GM18508 (cell line): ENCODE measurements around the gene RCOR3.
A peak's percentile ranks its signal among the peaks of the same experiment; 100 is the strongest.
"Not testable (repeated sequence)": the region's sequence is repeated elsewhere in the genome, so short reads cannot be mapped to it uniquely, and the experiment has no call there.

Experiments used
- ATAC-seq: cut with Tn5 transposase; IDR thresholded peaks from one replicate; pipeline ENCODE4 v1.9.1; 2021; ENCODE audit warnings: moderate number of reproducible peaks; ENCODE audit not compliant: insufficient read depth, unreplicated experiment

RCOR3 gene

GRCh38 chr1:211259638-211260126, 516 bp downstream of the RCOR3 start:
- no peak for ATAC-seq

GRCh38 chr1:211260141-211261107, 1.3 kb downstream of the RCOR3 start:
- ATAC-seq = peak; percentile 28

GRCh38 chr1:211261229-211261628, 2.1 kb downstream of the RCOR3 start:
- no peak for ATAC-seq

GRCh38 chr1:211263022-211263421, 3.9 kb downstream of the RCOR3 start:
- not testable (repeated sequence) for ATAC-seq

DNA sequence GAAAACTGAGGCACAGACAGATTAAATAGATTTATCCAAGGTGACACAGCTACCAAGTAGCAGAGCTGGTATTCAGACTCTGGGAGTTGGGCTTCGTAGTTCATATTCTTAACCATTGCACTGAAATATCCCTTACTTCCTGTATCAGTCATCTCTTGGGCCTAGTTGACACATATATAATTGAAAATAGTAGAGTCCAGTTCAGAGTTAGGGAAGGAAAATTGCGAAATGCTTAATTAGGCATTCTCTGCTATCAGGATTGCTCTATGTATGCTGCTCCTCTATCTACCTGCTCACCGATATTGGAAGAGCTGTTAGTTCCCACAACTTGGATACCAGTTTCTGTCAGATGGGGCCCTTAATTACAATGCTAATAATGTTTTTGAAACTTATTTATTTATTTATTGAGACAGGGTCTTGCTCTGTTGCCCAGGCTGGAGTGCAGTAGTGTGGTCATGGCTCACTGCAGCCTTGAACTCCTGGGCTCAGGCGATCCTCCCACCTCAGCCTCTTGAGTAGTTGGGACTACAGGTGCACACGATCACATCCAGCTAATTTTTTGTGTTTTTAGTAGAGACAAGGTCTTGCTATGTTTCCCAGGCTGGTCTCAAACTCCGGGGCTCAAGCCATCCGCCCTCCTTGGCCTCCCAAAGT, 8.2 kb downstream of the RCOR3 start:
- no peak for ATAC-seq

DNA sequence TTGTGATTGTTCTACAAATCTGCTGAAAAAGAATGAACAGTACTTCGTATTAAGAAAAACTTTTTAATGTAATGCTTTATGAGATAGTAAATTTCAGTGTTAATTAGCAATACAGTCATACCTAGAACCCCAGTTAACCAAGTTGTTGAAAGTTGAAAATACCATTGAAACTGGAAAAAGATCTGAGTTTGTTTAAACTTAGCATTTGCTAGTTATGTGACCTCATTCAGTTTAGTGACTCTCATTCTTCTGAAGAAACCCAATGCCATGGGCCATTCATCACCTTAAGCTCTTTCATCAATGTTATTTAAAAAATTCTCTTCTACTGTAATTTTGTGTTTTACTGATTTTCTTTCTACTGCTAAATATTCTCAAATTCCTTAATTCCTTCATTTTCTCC, 20.2 kb downstream of the RCOR3 start:
- ATAC-seq = no peak

DNA sequence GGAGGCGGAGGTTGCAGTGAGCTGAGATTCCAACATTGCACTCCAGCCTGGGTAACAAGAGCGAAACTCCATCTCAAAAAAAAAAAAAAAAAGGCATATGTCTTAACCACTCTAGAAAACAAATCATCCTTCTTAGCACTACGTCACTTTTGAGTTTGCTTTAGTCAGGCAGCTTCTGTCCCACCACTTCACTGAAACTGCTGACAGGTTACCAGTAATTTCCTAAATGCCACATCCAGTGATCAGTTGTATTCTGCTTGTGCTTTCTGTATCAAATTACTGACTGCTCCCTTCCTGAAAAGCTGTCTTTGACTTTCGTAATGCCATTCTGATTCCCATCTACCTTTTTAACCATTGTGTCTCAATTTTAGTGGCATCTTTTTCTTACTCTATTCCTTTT, 21.7 kb downstream of the RCOR3 start:
- ATAC-seq = no peak

DNA sequence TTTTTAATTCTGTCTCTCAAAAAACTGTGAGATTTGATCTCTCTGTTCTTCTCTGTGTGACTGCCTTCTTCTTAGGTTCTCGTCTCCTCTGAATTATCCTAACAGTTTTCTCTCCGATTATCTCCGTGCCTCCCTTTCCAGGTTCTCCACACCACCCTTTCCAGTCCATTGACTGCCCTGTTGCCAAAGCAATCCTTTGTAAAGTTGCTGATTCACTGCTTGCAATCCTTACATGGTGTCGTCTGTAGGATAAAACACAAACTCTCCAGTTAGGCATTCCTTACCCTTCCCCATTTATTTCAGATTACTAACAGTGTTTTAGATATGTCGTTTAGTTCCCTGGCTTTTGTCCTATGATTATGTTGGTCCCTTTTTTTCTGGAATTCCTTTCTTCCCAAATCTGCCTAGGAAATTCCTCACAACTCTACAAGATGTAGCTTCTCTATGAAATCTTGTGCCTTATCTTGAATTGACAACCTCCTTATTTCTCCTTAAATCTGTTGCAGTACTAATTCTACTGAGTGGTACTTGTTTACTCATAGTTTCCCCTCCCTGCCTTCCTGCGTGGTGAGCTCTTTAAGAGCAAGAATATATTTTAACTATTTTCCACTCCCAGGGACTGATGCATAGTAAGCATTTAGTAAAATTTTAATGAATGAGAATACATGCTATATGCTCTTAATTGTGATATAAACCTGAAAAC, 22.3 kb downstream of the RCOR3 start:
- no peak for ATAC-seq

- ATAC-seq = no peak
These were observed 22.8 kb downstream of the RCOR3 start for GRCh38 chr1:211282023-211282373.

GRCh38 chr1:211285196-211285595, 26.0 kb downstream of the RCOR3 start:
- ATAC-seq = no peak

DNA sequence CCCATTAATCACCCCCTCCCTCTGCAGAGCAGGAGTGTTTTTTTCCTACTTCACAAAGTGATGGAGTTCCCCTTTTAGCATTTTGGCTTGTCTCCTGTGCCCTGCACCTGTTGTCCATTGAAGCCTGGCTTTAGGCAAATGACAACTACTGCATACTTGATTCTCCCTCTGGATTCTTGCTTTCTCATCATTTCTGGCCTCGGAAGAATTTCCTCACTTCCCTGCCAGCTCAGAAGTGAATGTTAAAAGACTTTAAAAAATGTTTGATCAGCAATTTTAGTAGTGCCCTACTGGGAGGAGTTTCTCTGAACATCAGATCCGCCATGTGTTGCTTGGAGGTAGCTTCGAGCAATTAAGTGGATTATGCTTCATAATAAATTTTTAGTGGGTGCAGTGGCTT, 28.1 kb downstream of the RCOR3 start:
- no peak for ATAC-seq

GRCh38 chr1:211292411-211292810, 33.2 kb downstream of the RCOR3 start:
- no peak for ATAC-seq

DNA sequence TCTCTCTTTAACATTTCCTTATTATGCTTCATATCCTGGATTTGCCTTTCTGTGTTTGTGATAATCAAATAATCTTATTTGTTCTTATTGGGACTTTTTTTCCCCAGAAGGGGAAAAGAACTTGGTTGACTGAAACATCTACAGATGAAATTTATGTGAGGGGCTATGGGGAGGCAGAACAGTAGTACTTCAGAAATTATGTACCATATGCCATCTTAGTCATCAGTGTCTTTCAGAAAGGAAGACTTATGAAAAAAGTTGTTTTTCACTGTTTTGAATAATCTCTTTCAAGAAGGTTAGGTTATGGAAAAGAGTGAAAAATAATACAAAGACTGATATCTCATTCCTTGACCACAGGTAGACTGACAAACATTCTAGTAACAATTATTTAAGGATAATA, 37.2 kb downstream of the RCOR3 start:
- ATAC-seq = no peak

DNA sequence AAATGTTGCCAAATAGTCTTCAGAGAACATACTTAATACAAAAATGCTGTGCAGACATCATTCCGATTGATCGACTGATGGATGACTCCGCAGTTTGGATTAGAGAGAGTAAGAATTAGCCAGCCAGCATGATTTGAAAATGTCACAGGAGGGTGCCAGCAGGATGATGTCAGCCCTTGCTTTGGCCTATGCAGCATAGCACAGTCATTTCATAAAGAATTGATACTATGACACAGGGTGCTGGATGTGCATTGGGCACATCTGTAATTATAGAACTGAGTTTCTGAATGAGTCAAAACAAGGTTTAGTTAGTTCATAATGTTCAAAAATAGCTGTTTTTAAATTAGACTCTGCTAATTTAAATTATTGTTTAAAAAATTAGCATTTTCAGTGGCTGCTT, 45.9 kb downstream of the RCOR3 start:
- ATAC-seq = peak; percentile 91

GRCh38 chr1:211309617-211310016, 50.5 kb downstream of the RCOR3 start:
- ATAC-seq = no peak

DNA sequence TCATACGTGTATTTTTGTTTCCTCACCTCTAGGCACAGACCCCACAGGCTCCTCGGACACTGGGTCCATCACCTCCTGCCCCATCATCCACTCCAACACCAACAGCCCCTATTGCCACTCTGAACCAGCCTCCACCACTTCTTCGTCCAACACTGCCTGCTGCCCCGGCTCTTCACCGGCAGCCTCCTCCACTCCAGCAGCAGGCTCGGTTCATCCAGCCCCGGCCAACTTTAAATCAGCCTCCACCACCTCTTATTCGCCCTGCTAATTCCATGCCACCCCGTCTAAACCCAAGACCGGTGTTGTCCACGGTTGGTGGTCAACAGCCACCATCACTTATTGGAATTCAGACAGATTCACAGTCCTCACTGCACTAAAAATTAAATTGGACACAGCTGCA, 54.2 kb downstream of the RCOR3 start:
- ATAC-seq = no peak

DNA sequence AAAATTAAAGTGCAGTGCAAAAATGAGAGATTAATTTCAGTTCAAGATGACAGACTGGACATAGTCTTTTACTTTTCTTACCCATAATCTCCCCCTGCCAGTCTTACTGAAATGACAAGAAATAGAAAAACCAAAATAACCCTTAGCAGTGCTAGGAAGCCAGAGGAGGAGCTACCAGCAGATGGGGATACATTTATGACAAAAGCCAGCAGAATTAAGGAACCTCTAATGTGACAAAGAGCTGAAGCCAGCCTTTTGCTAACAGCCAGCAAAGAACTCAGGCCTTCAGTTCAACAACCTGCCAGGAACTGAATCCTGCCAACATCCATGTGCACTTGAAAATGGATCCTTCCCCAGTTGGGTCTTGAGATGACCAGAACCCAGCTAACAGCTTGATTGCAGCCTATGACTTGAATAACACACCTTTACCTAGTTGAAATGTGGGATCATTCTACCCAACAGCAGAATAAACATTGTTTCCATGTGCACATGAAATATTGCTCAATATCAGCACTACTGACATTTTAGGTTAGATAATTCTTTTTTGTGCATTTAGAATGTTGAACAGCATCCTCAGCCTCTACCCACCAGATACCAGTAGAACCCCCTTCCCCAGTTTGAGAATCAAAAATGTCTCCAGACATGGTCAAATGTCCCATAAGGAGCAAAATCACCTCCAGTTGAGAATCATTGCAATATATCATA, 59.6 kb downstream of the RCOR3 start:
- no peak for ATAC-seq

GRCh38 chr1:211319892-211320291, 60.7 kb downstream of the RCOR3 start:
- ATAC-seq = no peak

- no peak for ATAC-seq
These were observed 61.8 kb downstream of the RCOR3 start for GRCh38 chr1:211320980-211321379.

DNA sequence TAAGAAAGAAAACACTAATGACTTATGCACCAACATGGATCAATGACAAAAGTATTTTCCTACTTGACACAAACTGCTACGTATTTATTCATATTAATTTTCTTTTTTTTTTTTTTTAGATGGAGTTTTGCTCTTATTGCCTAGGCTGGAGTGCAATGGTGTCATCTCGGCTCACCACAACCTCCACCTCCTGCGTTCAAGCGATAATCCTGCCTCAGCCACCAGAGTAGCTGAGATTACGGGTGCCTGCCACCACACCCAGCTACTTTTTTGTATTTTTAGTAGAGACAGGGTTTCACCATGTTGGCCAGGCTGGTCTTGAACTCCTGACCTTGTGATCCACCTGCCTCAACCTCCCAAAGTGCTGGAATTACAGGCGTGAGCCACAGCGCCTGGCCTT, 62.5 kb downstream of the RCOR3 start:
- ATAC-seq = not testable (repeated sequence)
